ENCODE data around the gene LRRC74A. TPM values are rescaled to one million over a fixed set of nuclear protein-coding genes. Genes with fewer than 3 reads are reported as not detected.

Gene LRRC74A
- total RNA-seq (under 1 TPM in 1 of 7 donors, not detected in 6; 0.12 TPM), polyA plus RNA-seq (under 1 TPM in 1 of 2 donors, not detected in 1; 0.10 TPM)
- long read RNA-seq, donor 1, partial matches to known transcripts: 0 of 1 reads
- long read RNA-seq, donor 1, other reads (novel, unspliced or antisense): 1 of 1 reads
- long read RNA-seq, donor 2: 0 reads
- long read RNA-seq, donor 3: 0 reads

GRCh38 chr14:76826122-76826521 is at the start of gene LRRC74A:
Gene LRRC74A, plus strand, starts transcription at chr14:76826408. Its CDS starts 290 bp downstream, at chr14:76826698.
- Histone ChIP-seq H3K9me3 (no peaks in the 10 kb centered on the region), H3K36me3 (no peaks in the 10 kb centered on the region), H3K27ac (no peak within 1 kb of the TSS), H3K4me1 (ENCODE audit: insufficient read depth) (no peaks in the 10 kb centered on the region), H3K27me3 (no peaks in the 10 kb centered on the region), H3K4me3 (no peak within 1 kb of the TSS)
- TF ChIP-seq, protein P1, sequence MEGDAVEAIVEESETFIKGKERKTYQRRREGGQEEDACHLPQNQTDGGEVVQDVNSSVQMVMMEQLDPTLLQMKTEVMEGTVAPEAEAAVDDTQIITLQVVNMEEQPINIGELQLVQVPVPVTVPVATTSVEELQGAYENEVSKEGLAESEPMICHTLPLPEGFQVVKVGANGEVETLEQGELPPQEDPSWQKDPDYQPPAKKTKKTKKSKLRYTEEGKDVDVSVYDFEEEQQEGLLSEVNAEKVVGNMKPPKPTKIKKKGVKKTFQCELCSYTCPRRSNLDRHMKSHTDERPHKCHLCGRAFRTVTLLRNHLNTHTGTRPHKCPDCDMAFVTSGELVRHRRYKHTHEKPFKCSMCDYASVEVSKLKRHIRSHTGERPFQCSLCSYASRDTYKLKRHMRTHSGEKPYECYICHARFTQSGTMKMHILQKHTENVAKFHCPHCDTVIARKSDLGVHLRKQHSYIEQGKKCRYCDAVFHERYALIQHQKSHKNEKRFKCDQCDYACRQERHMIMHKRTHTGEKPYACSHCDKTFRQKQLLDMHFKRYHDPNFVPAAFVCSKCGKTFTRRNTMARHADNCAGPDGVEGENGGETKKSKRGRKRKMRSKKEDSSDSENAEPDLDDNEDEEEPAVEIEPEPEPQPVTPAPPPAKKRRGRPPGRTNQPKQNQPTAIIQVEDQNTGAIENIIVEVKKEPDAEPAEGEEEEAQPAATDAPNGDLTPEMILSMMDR (IDR thresholded peaks at IDR 0.05): no peak
- TF ChIP-seq EP300 (IDR thresholded peaks at IDR 0.05) (no peak), POLR2A (IDR thresholded peaks at IDR 0.05) (no peak)
- DNase-seq: no peak
- 94 to 97% (median 96%) methylated on average over 2 of the region's 2 CpGs for WGBS, 3 donors
- intact Hi-C loops (cut with DNase I): no loop called here

GRCh38 chr14:76776428-76777251 is 49.6 kb upstream of the LRRC74A start:
- 83 to 88% (median 85%) methylated on average over 10 of the region's 10 CpGs for WGBS, 3 donors
- TF ChIP-seq POLR2A (IDR thresholded peaks at IDR 0.05): no peak
- TF ChIP-seq, protein P1 (IDR thresholded peaks at IDR 0.05): no peak
- no peak for TF ChIP-seq EP300 (IDR thresholded peaks at IDR 0.05)
- Histone ChIP-seq H3K4me3 (no peak overlapping the region), H3K9me3 (no peaks in the 10 kb centered on the region), H3K36me3 (no peaks in the 10 kb centered on the region), H3K27ac (no peak overlapping the region), H3K4me1 (ENCODE audit: insufficient read depth) (peaks cover 17% of the 10 kb centered on the region), H3K27me3 (no peaks in the 10 kb centered on the region)
- no peak for DNase-seq
- intact Hi-C loops (cut with DNase I): no loop called here

- Histone ChIP-seq H3K27me3 (no peaks in the 10 kb centered on the region), H3K4me3 (no peak overlapping the region), H3K9me3 (no peaks in the 10 kb centered on the region), H3K4me1 (ENCODE audit: insufficient read depth) (peaks cover 14% of the 10 kb centered on the region), H3K27ac (no peak overlapping the region), H3K36me3 (no peaks in the 10 kb centered on the region)
- TF ChIP-seq EP300 (IDR thresholded peaks at IDR 0.05): no peak
- TF ChIP-seq POLR2A (IDR thresholded peaks at IDR 0.05): no peak
- TF ChIP-seq, protein P1 (IDR thresholded peaks at IDR 0.05): no peak
- no peak for DNase-seq
- intact Hi-C loops (cut with DNase I): no loop called here
- WGBS, 3 donors: 78 to 80% (median 79%) methylated on average over 9 of the region's 9 CpGs
Measured at GRCh38 chr14:76777721-76778120, 48.5 kb upstream of the LRRC74A start.

- peak in 1 of 5 donors; percentile 14 for DNase-seq
- no peak overlapping the region for H3K4me3 ChIP-seq
- peaks cover 11% of the 10 kb centered on the region for H3K4me1 ChIP-seq (ENCODE audit: insufficient read depth)
- H3K27me3 ChIP-seq: no peaks in the 10 kb centered on the region
- 87 to 88% (median 88%) methylated on average over 16 of the region's 16 CpGs for WGBS, 3 donors
- H3K27ac ChIP-seq: no peak overlapping the region
- no peak for TF ChIP-seq POLR2A (IDR thresholded peaks at IDR 0.05)
- no peak for TF ChIP-seq EP300 (IDR thresholded peaks at IDR 0.05)
- TF ChIP-seq, protein P1 (IDR thresholded peaks at IDR 0.05): no peak
- no peaks in the 10 kb centered on the region for H3K9me3 ChIP-seq
- intact Hi-C loops (cut with DNase I): no loop called here
- no peaks in the 10 kb centered on the region for H3K36me3 ChIP-seq
Measured at GRCh38 chr14:76778546-76779215, 47.5 kb upstream of the LRRC74A start.

Data from ovary (tissue), 10 donors.